HG02981 (cell line): Measurements from ENCODE around the gene DZIP1L.

Experiments used
- ATAC-seq: cut with Tn5 transposase; IDR thresholded peaks from one replicate; pipeline ENCODE4 v1.9.1; 2021; ENCODE audit warnings: mild to moderate bottlenecking, moderate library complexity; ENCODE audit not compliant: unreplicated experiment

The DZIP1L gene

GRCh38 chr3:138078096-138078495 is 37.3 kb downstream of the DZIP1L start:
- no peak for ATAC-seq

DNA sequence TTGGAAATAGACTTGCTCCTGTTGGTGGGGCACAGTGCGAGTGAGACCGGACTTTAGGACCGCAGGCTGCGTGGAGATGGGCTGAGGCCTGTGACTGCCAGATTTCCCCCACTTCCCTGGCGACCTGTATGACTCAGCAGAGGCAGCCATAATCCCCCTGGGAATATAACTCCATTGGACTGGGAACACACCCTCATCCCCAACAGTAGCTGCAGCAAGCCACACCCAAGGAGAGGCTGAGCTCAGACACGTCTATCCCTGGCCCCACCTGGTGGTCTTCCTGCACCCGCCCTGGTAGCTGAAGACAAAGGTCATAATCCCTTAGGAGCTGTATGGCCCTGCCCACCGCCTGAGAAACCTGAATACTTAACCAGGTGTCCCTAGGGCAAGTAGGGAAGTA is 42.6 kb downstream of the DZIP1L start:
- ATAC-seq = no peak

DNA sequence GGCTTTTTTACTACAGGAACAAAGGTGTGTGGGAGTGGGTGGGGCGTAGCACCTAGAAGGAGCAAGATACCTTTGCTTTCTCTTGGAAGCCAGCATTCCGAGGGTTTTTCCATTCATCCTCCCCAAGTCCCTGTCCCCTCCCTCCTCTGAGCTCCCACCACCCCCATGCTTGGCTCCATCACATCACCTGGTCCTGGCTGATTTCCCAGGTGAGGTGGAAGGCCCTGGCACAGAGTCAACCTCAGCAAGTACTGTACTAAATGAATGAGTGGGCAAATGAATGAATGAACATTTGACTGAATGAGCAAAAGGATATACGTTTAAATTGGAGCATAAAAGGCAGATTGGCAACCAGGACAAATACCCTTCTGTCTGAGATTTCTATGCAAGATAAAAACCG is 45.4 kb downstream of the DZIP1L start:
- no peak for ATAC-seq

GRCh38 chr3:138068579-138069174 is 46.7 kb downstream of the DZIP1L start:
- peak; percentile 48 for ATAC-seq

- no peak for ATAC-seq
Observed at GRCh38 chr3:138068046-138068445, 47.4 kb downstream of the DZIP1L start.

GRCh38 chr3:138066972-138067371 is 48.4 kb downstream of the DZIP1L start:
- ATAC-seq = no peak

- ATAC-seq = peak; percentile 91
Observed at GRCh38 chr3:138066383-138066782, 49.0 kb downstream of the DZIP1L start.

DNA sequence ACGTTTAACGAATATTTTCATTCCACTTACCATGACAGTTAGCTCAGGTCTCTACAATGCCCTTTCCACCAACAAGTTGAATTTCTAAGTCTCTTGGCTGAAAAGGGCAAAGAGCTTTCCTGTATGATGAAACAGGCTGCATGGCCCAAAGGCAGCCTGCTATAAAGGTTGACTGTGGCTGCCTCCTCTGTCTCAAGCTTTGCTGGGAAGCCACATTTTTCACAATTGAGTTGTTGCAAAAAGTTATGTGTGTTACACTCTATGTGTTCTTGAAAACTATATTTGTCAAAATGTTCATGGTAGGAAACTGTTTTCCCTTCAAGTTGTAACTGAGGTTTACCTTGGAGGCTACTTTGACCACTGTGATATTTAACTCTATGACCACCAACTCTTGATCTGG is 49.5 kb downstream of the DZIP1L start:
- ATAC-seq = no peak

- no peak for ATAC-seq
Observed at GRCh38 chr3:138063416-138063815, 52.0 kb downstream of the DZIP1L start.

- no peak for ATAC-seq
Observed at GRCh38 chr3:138062626-138063025, 52.8 kb downstream of the DZIP1L start.

GRCh38 chr3:138062037-138062436 is 53.4 kb downstream of the DZIP1L start:
- no peak for ATAC-seq

GRCh38 chr3:138060792-138061191 is 54.6 kb downstream of the DZIP1L start:
- no peak for ATAC-seq

- no peak for ATAC-seq
Observed at GRCh38 chr3:138059261-138059660, 56.1 kb downstream of the DZIP1L start.

GRCh38 chr3:138057384-138057783 is 58.0 kb downstream of the DZIP1L start:
- no peak for ATAC-seq

- ATAC-seq = no peak
Observed at GRCh38 chr3:138054057-138054456, 61.4 kb downstream of the DZIP1L start.

DNA sequence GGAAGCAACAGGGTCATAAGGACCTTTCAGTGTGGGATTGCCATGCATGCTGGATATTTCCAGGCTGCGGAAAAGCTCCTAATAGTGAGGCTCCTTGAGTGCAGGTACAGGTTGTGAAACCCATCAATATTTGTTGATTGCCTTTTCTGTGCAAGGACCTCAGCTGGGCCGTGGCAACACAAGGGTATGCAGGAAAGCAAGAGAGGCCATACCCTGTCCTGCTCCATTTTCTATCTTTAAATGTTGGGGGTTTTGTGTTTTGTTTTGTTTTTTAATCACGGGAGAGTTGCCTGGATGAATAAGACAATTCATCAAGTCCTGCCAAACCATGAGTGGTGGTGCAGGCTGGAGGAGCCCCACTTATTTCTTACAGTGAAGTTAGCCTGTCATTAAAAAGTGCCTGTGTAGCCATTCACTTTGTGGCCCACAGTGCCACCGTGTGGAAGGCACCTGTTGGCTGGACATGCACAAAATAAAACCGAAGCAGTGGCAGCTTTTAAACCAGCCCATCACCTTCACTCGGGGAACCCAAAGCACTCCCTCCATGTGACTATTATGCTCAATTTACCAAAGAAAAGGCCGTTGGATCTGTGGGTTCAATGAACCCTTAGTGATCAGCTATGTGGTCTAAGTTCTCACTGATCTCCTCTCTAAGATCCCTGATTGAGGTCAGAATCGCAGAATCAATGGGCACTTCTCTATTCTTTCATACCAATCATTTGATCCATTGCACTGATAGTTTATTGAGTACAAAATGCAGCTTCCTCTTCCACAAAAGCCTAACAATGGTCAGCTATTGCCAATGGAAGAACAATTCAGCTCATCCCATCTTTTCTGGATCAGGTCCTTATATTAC is 63.2 kb downstream of the DZIP1L start:
- ATAC-seq = peak; percentile 77

- ATAC-seq = no peak
Observed at GRCh38 chr3:138049157-138049919, 66.1 kb downstream of the DZIP1L start.

- no peak for ATAC-seq
Observed at GRCh38 chr3:138047596-138048158, 67.7 kb downstream of the DZIP1L start.

GRCh38 chr3:138046955-138047354 is 68.5 kb downstream of the DZIP1L start:
- ATAC-seq = no peak

- no peak for ATAC-seq
Observed at GRCh38 chr3:138046085-138046484, 69.3 kb downstream of the DZIP1L start.

DNA sequence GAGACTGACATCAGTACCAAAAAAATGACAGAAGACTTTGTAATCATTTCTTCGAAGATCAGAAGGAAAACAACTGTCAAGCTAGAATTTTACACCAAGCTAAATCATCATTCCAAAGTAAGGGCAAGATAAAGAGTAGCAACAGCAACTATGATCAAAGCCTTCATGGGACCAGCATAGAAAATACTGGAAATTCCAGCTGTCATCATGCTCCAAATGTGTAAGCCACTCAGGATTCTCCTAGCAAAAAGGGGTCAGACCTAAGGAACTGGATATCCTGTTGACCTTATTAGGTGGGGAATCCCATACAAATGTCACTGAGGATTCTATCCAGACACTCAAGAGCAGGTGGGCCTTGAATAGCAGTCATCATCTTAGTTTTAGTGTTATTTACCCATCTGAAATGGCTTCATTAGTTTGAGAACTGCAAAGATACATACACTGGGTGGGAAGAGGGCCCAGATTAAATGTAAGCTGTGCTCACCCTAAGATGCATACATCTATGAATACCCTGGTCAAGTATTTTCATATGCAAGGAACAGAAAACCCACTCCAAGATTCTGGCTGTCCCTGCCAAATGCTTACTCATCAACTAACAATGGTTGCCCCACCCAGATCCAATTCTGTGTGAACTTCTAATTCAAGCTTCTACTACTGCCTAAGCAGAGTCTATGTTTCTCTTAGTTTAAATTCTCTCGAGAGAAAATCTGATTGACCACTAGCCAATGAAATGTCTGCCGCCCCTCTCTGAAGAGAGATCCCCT is 72.0 kb downstream of the DZIP1L start:
- no peak for ATAC-seq
